Neural cell (in vitro differentiated cells): ENCODE measurements around the gene CYP3A5. TPM values are rescaled to one million over a fixed set of nuclear protein-coding genes. Genes with fewer than 3 reads are reported as not detected.

Experiments
- H2AFZ ChIP-seq: fragments of 200-600, 300-800 bp; sonication (generic), shearing (Covaris generic); 2 replicates; pipeline ENCODE4 v1.6.0; 2014; ENCODE audit warnings: low read depth, mild to moderate bottlenecking, antibody characterized with exemption, low read length, moderate library complexity
- H3F3A ChIP-seq: fragments of 200-600 bp; shearing (Covaris generic); 2 replicates; pipeline ENCODE4 v1.6.1; 2016; ENCODE audit warnings: mild to moderate bottlenecking, moderate library complexity, mixed read lengths, antibody characterized with exemption, low read length; ENCODE audit not compliant: insufficient read depth, poor library complexity, severe bottlenecking
- H3K27ac ChIP-seq: fragments of 200-600, 300-800 bp; sonication (generic), shearing (Covaris generic); 2 replicates; pipeline ENCODE4 v1.5.1; 2014; ENCODE audit warnings: mild to moderate bottlenecking, low read length, moderate library complexity
- H3K27me3 ChIP-seq: fragments of 300-800, 200-600 bp; sonication (generic), shearing (Covaris generic); 2 replicates; pipeline ENCODE4 v1.6.0; 2014; ENCODE audit warnings: mild to moderate bottlenecking, low read depth, low read length, moderate library complexity; ENCODE audit not compliant: insufficient read depth
- H3K36me3 ChIP-seq: fragments of 300-800, 200-600 bp; sonication (generic), shearing (Covaris generic); 2 replicates; pipeline ENCODE4 v1.5.1; 2014; ENCODE audit warnings: mild to moderate bottlenecking, antibody characterized with exemption, low read length, moderate library complexity; ENCODE audit not compliant: insufficient read depth
- H3K4me2 ChIP-seq: fragments of 300-800, 200-600 bp; sonication (generic), shearing (Covaris generic); 2 replicates; pipeline ENCODE4 v1.6.0; 2014; ENCODE audit warnings: mild to moderate bottlenecking, low read length
- H3K4me3 ChIP-seq: fragments of 300-800, 200-600 bp; sonication (generic), shearing (Covaris generic); 2 replicates; pipeline ENCODE4 v1.5.1; 2014; ENCODE audit warnings: mild to moderate bottlenecking, low read length, moderate library complexity
- H3K79me2 ChIP-seq: fragments of 200-600 bp; shearing (Covaris generic); replicated peaks from 2 replicates; pipeline ENCODE4 v1.6.0; 2014; ENCODE audit warnings: mild to moderate bottlenecking, low read length, moderate library complexity; ENCODE audit not compliant: insufficient read depth
- H3K9ac ChIP-seq: fragments of 300-800, 200-600 bp; sonication (generic), shearing (Covaris generic); 2 replicates; pipeline ENCODE4 v1.6.1; 2016; ENCODE audit warnings: mild to moderate bottlenecking, low read length, mixed read lengths
- H3K9me2 ChIP-seq: fragments of 200-600 bp; shearing (Covaris generic); 2 replicates; pipeline ENCODE4 v1.6.1; 2016; ENCODE audit warnings: mild to moderate bottlenecking, low read length, mixed read lengths; ENCODE audit not compliant: insufficient read depth
- H3K9me3 ChIP-seq: fragments of 200-600, 300-800 bp; sonication (generic), shearing (Covaris generic); 2 replicates; pipeline ENCODE4 v1.6.1; 2016; ENCODE audit warnings: mild to moderate bottlenecking, mixed run types, low read length, moderate library complexity, mixed read lengths
- H4K20me1 ChIP-seq: fragments of 200-600 bp; shearing (Covaris generic); 2 replicates; pipeline ENCODE4 v1.6.1; 2016; ENCODE audit warnings: mild to moderate bottlenecking, mixed run types; ENCODE audit not compliant: insufficient read depth
- CTCF ChIP-seq: fragments of 450-650 bp; IDR thresholded peaks from 2 replicates; pipeline ENCODE4 v1.5.1; 2014; ENCODE audit warnings: antibody characterized with exemption, mild to moderate bottlenecking, moderate library complexity; ENCODE audit not compliant: poor library complexity, severe bottlenecking
- EP300 ChIP-seq: fragments of 450-650 bp; conservative IDR thresholded peaks from 2 replicates; pipeline ENCODE4 v1.6.1; 2014; ENCODE audit warnings: antibody characterized with exemption, mild to moderate bottlenecking, moderate library complexity; ENCODE audit not compliant: poor library complexity, severe bottlenecking
- EZH2 ChIP-seq: fragments of 200-600, 300-800 bp; shearing (Covaris generic), sonication (generic); IDR thresholded peaks from 2 replicates; pipeline ENCODE4 v1.6.1; 2014; ENCODE audit warnings: antibody characterized with exemption, low read length, borderline replicate concordance, mild to moderate bottlenecking; ENCODE audit not compliant: insufficient read depth, poor library complexity, severe bottlenecking
- MXI1 ChIP-seq: fragments of 450-650 bp; conservative IDR thresholded peaks from 2 replicates; pipeline ENCODE4 v1.6.1; 2014; ENCODE audit warnings: antibody characterized with exemption, mild to moderate bottlenecking; ENCODE audit not compliant: poor library complexity, severe bottlenecking
- POLR2AphosphoS5 ChIP-seq: IDR thresholded peaks from 2 replicates; pipeline ENCODE4 v1.6.1; 2012
- RAD21 ChIP-seq: fragments of 450-650 bp; conservative IDR thresholded peaks from 2 replicates; pipeline ENCODE4 v1.6.1; 2014; ENCODE audit warnings: antibody characterized with exemption, mild to moderate bottlenecking, moderate library complexity
- REST ChIP-seq: IDR thresholded peaks from 2 replicates; pipeline ENCODE4 v1.6.1; 2012; ENCODE audit warnings: borderline replicate concordance
- SMC3 ChIP-seq: fragments of 450-650 bp; conservative IDR thresholded peaks from 2 replicates; pipeline ENCODE4 v1.6.1; 2014; ENCODE audit warnings: antibody characterized with exemption, mild to moderate bottlenecking, moderate library complexity; ENCODE audit not compliant: poor library complexity
- TAF1 ChIP-seq: IDR thresholded peaks from 2 replicates; pipeline ENCODE4 v1.6.1; 2012; ENCODE audit warnings: low read depth
- polyA plus RNA-seq: library from polyadenylated mRNA; depleted of rRNA; stranded (reverse); fragments of >200 nt; gene quantifications from 2 replicates; pipeline ENCODE4 v1.2.3, GENCODE V29; 2014

CYP3A5 gene
- polyA plus RNA-seq, 1 donor from 2014 or later, result not detected

- H3K4me3 ChIP-seq, result no peak overlapping the region
- TF ChIP-seq RAD21 (no peak), REST (no peak), MXI1 (no peak), EP300 (no peak), SMC3 (no peak), POLR2AphosphoS5 (no peak), CTCF (no peak), TAF1 (no peak), EZH2 (no peak)
- H3K27ac ChIP-seq, result no peak overlapping the region
- no peaks in the 10 kb centered on the region for H3K9me3 ChIP-seq
- no peaks in the 10 kb centered on the region for H3K79me2 ChIP-seq
- no peaks in the 10 kb centered on the region for H3K9me2 ChIP-seq
- H3K36me3 ChIP-seq, result no peaks in the 10 kb centered on the region
- no peak overlapping the region for H2AFZ ChIP-seq
- H3K4me2 ChIP-seq, result no peak overlapping the region
- no peak overlapping the region for H3K9ac ChIP-seq
- no peaks in the 10 kb centered on the region for H4K20me1 ChIP-seq
- H3K27me3 ChIP-seq, result no peaks in the 10 kb centered on the region
- no peaks in the 10 kb centered on the region for H3F3A ChIP-seq
Measured at GRCh38 chr7:99679032-99679399, 780 bp downstream of the CYP3A5 start.

- H3K27ac ChIP-seq, result no peak overlapping the region
- H3K9me2 ChIP-seq, result no peaks in the 10 kb centered on the region
- H3K36me3 ChIP-seq, result no peaks in the 10 kb centered on the region
- H3K27me3 ChIP-seq, result no peaks in the 10 kb centered on the region
- no peaks in the 10 kb centered on the region for H3F3A ChIP-seq
- no peaks in the 10 kb centered on the region for H3K9me3 ChIP-seq
- H3K9ac ChIP-seq, result no peak overlapping the region
- H2AFZ ChIP-seq, result no peak overlapping the region
- TF ChIP-seq POLR2AphosphoS5, result no peak
- no peak for TF ChIP-seq CTCF
- TF ChIP-seq SMC3, result no peak
- TF ChIP-seq EZH2, result no peak
- no peak for TF ChIP-seq EP300
- no peak for TF ChIP-seq RAD21
- TF ChIP-seq TAF1, result no peak
- TF ChIP-seq MXI1, result no peak
- no peak for TF ChIP-seq REST
- no peaks in the 10 kb centered on the region for H4K20me1 ChIP-seq
- no peaks in the 10 kb centered on the region for H3K79me2 ChIP-seq
- H3K4me3 ChIP-seq, result no peak overlapping the region
- no peak overlapping the region for H3K4me2 ChIP-seq
Measured at GRCh38 chr7:99677648-99678045, 2.1 kb downstream of the CYP3A5 start.
